ENCODE data around the gene RPUSD4. TPM values are rescaled to one million over a fixed set of nuclear protein-coding genes. Genes with fewer than 3 reads are reported as not detected.
A peak's percentile ranks its signal among the peaks of the same experiment; 100 is the strongest.

Gene RPUSD4
- total RNA-seq, 1 experiment from 2014 or later, result 23.6 TPM

- in situ Hi-C loops (cut with HindIII; ENCODE audit: low pct_unique_long_range_greater_than_20kb, low sequenced_read_pairs), result no loop called here
- no peak for DNase-seq (ENCODE audit: low read depth, low spot score)
These were observed 45.7 kb downstream of the RPUSD4 start for GRCh38 chr11:126165757-126166156.

GRCh38 chr11:126165311-126165720 is 46.1 kb downstream of the RPUSD4 start:
- DNase-seq (ENCODE audit: low read depth, low spot score), result no peak
- in situ Hi-C loops (cut with HindIII; ENCODE audit: low pct_unique_long_range_greater_than_20kb, low sequenced_read_pairs), result no loop called here

- in situ Hi-C loops (cut with HindIII; ENCODE audit: low pct_unique_long_range_greater_than_20kb, low sequenced_read_pairs), result no loop called here
- no peak for DNase-seq (ENCODE audit: low read depth, low spot score)
These were observed 46.7 kb downstream of the RPUSD4 start for GRCh38 chr11:126164781-126165180.

GRCh38 chr11:126163779-126164178 is 47.7 kb downstream of the RPUSD4 start:
- DNase-seq (ENCODE audit: low read depth, low spot score), result no peak
- in situ Hi-C loops (cut with HindIII; ENCODE audit: low pct_unique_long_range_greater_than_20kb, low sequenced_read_pairs), result no loop called here

GRCh38 chr11:126163074-126163700 is 48.3 kb downstream of the RPUSD4 start:
- DNase-seq (ENCODE audit: low read depth, low spot score), result peak; percentile 27
- in situ Hi-C loops (cut with HindIII; ENCODE audit: low pct_unique_long_range_greater_than_20kb, low sequenced_read_pairs), result no loop called here

- in situ Hi-C loops (cut with HindIII; ENCODE audit: low pct_unique_long_range_greater_than_20kb, low sequenced_read_pairs), result no loop called here
- DNase-seq (ENCODE audit: low read depth, low spot score), result no peak
These were observed 49.0 kb downstream of the RPUSD4 start for GRCh38 chr11:126162306-126163030.

- in situ Hi-C loops (cut with HindIII; ENCODE audit: low pct_unique_long_range_greater_than_20kb, low sequenced_read_pairs), result no loop called here
- no peak for DNase-seq (ENCODE audit: low read depth, low spot score)
These were observed 50.4 kb downstream of the RPUSD4 start for GRCh38 chr11:126161023-126161391.

- in situ Hi-C loops (cut with HindIII; ENCODE audit: low pct_unique_long_range_greater_than_20kb, low sequenced_read_pairs), result no loop called here
- no peak for DNase-seq (ENCODE audit: low read depth, low spot score)
These were observed 51.0 kb downstream of the RPUSD4 start for GRCh38 chr11:126160345-126161022.

- in situ Hi-C loops (cut with HindIII; ENCODE audit: low pct_unique_long_range_greater_than_20kb, low sequenced_read_pairs), result no loop called here
- no peak for DNase-seq (ENCODE audit: low read depth, low spot score)
These were observed 51.6 kb downstream of the RPUSD4 start for GRCh38 chr11:126159719-126160344.

- in situ Hi-C loops (cut with HindIII; ENCODE audit: low pct_unique_long_range_greater_than_20kb, low sequenced_read_pairs), result no loop called here
- no peak for DNase-seq (ENCODE audit: low read depth, low spot score)
These were observed 53.2 kb downstream of the RPUSD4 start for GRCh38 chr11:126158054-126158791.

GRCh38 chr11:126157326-126158030 is 54.0 kb downstream of the RPUSD4 start:
- no peak for DNase-seq (ENCODE audit: low read depth, low spot score)
- in situ Hi-C loops (cut with HindIII; ENCODE audit: low pct_unique_long_range_greater_than_20kb, low sequenced_read_pairs), result no loop called here

- in situ Hi-C loops (cut with HindIII; ENCODE audit: low pct_unique_long_range_greater_than_20kb, low sequenced_read_pairs), result no loop called here
- no peak for DNase-seq (ENCODE audit: low read depth, low spot score)
These were observed 54.6 kb downstream of the RPUSD4 start for GRCh38 chr11:126156814-126157213.

- in situ Hi-C loops (cut with HindIII; ENCODE audit: low pct_unique_long_range_greater_than_20kb, low sequenced_read_pairs), result no loop called here
- no peak for DNase-seq (ENCODE audit: low read depth, low spot score)
These were observed 55.9 kb downstream of the RPUSD4 start for GRCh38 chr11:126155402-126156187.

GRCh38 chr11:126154691-126155090 is 56.8 kb downstream of the RPUSD4 start:
- DNase-seq (ENCODE audit: low read depth, low spot score), result no peak
- in situ Hi-C loops (cut with HindIII; ENCODE audit: low pct_unique_long_range_greater_than_20kb, low sequenced_read_pairs), result no loop called here

- in situ Hi-C loops (cut with HindIII; ENCODE audit: low pct_unique_long_range_greater_than_20kb, low sequenced_read_pairs), result no loop called here
- no peak for DNase-seq (ENCODE audit: low read depth, low spot score)
These were observed 57.5 kb downstream of the RPUSD4 start for GRCh38 chr11:126153972-126154371.

- in situ Hi-C loops (cut with HindIII; ENCODE audit: low pct_unique_long_range_greater_than_20kb, low sequenced_read_pairs), result no loop called here
- no peak for DNase-seq (ENCODE audit: low read depth, low spot score)
These were observed 58.4 kb downstream of the RPUSD4 start for GRCh38 chr11:126153006-126153405.

- DNase-seq (ENCODE audit: low read depth, low spot score), result no peak
- in situ Hi-C loops (cut with HindIII; ENCODE audit: low pct_unique_long_range_greater_than_20kb, low sequenced_read_pairs), result no loop called here
These were observed 58.9 kb downstream of the RPUSD4 start for GRCh38 chr11:126152586-126152985.

Measured in SK-MEL-5 (cell line).